Skin epidermis (tissue), 12 donors: Measurements from ENCODE around the gene ALPK3.
A peak's percentile ranks its signal among the peaks of the same experiment; 100 is the strongest.

Source experiments
- H3K27ac ChIP-seq, 21 experiments: fragments of 200-600 bp; sonication (generic) in 11 of 21; one replicate each; pipeline ENCODE4 v1.5.0; 2020; ENCODE audit warnings: mild to moderate bottlenecking in 3 of 21, inconsistent platforms in 2 of 21, moderate library complexity in 2 of 21
- H3K4me3 ChIP-seq, 7 experiments: fragments of 200-600 bp; sonication (generic) in 2 of 7; one replicate each; pipeline ENCODE4 v1.5.0; 2020; ENCODE audit warnings: inconsistent platforms in 2 of 7, mild to moderate bottlenecking in 2 of 7, moderate library complexity in 1 of 7

The ALPK3 gene

DNA sequence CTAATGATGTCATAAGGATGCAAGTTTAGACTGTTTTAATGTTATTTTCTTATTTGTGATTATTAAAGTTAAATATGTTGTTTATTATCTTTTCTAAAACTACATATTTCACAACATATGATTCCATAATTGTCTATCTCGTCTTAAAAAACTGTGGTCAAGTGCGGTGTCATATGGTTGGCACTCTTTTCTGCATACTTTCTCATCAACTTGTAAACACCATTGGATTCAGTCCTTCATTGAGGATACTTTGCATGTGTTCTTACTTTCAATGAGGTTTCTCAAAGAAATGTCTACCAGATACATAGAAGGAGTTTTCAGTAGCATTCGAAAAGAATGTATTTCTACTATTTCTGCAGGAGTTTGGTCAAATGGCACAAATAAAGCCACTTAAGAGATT, 22.0 kb upstream of the ALPK3 start:
- H3K27ac ChIP-seq, result no peak overlapping the region

DNA sequence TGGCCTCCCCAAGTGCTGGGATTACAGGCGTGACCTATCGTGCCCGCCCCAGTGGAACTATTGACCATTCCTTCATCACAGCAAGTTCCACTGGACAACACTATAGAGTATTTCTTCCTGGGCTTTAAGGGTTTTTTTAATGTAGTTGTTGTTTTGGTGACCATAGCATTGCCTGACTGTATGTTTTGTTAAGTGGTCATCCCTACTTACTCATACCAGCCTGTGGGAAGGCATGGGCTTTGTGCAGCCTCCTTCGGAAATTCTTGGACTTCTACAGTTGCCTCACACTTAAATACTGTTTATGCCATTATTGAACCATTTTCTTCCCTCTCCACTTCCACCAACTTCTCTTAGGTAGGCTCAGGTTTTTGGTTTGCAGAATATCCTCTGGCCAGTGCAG, 19.9 kb upstream of the ALPK3 start:
- H3K27ac ChIP-seq, result no peak overlapping the region

More for the DNA sequence above, 22.0 kb upstream of the ALPK3 start:
- H3K4me3 ChIP-seq, result no peak overlapping the region

DNA sequence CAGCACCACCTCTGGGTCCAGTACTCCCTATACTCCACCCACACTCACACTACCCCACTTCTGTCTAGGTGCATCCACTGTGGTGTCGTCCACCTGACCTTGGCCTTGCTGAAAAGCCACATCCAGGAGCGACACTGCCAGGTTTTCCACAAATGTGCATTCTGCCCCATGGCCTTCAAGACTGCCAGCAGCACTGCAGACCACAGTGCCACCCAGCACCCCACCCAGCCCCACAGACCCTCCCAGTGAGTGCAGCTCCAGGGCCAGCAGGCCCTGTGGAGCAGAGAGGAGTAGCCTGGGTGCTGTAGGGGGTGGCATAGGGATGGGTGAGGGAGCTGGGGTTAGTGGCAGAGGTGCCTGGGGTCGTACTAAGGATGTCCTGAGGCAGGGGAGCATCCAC, 19.4 kb upstream of the ALPK3 start:
- Histone ChIP-seq H3K4me3 (no peak overlapping the region), H3K27ac (no peak overlapping the region)

More for the DNA sequence above, 19.9 kb upstream of the ALPK3 start:
- no peak overlapping the region for H3K4me3 ChIP-seq

DNA sequence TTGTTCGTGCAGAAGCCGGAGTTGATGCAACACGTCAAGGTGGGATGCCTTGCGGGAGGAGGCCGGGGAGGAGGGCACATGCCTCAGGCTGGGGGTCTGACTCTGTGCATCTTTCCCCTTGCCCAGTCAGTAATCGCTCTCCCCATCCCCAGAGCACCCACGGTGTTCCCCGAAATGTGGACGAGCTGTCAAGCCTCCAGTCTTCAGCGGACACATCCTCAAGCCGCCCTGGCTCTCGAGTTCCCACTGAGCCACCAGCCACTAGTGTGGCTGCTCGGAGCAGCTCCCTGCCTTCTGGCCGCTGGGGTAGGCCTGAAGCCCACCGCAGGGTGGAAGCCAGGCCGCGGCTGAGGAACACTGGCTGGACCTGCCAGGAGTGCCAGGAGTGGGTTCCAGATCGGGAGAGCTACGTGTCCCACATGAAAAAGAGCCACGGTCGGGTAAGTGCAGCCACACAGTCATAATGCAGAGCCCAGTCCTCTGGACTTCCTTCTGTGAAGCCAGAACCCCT, 18.7 kb upstream of the ALPK3 start:
- no peak overlapping the region for H3K27ac ChIP-seq
- no peak overlapping the region for H3K4me3 ChIP-seq

DNA sequence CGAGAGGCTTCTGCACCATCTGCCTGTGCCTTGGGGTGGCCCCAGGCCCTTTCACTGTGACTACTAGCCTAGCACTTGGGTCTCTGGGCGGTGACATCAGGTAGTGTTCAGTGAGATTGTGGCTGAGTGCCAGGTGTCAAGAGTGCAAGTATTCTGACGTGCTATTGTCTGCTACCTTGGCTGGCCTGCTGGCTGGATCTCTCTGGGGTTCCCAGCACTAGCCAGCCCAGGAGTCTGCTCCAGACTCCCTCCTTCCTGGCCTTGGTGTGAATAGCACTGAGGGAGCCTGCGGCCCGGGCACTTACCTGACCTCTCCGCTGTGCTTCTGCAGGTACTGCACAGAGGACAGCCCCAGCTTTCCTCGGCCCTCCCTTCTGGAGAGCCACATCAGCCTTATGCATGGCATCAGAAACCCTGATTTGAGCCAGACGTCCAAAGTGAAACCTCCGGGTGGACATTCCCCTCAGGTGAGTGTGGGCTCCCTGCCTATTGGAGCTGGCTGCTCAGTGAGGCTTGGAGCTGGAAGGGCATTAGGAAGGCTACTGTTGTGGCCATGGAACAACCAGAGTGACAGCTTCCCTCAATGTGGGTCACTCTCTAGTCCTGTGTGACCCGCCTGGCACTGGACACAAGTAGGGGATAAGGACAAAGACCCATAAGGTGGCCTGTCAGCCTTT, 17.5 kb upstream of the ALPK3 start:
- no peak overlapping the region for H3K27ac ChIP-seq
- no peak overlapping the region for H3K4me3 ChIP-seq

DNA sequence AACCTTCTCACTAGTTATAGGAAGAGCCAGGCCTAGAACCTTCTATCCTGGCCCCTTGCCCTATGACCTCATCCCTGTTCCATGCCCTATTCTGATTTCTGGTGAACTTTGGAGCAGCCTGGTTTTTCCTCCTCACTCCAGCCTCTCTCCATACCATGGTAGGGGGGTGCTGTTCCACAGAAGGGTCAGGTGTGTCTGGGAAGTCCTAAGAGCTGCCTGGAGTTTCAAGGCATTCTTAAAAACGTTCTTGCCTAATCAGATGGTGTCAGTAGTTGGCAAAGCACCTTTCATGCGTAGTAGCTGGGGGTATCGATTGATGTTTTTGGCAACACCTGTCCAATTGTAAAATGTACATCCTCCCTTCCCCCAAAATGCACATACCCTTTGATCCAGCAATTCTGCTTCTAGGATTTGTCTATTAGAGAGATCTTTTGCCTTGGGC, 16.8 kb upstream of the ALPK3 start:
- H3K4me3 ChIP-seq, result no peak overlapping the region
- no peak overlapping the region for H3K27ac ChIP-seq

DNA sequence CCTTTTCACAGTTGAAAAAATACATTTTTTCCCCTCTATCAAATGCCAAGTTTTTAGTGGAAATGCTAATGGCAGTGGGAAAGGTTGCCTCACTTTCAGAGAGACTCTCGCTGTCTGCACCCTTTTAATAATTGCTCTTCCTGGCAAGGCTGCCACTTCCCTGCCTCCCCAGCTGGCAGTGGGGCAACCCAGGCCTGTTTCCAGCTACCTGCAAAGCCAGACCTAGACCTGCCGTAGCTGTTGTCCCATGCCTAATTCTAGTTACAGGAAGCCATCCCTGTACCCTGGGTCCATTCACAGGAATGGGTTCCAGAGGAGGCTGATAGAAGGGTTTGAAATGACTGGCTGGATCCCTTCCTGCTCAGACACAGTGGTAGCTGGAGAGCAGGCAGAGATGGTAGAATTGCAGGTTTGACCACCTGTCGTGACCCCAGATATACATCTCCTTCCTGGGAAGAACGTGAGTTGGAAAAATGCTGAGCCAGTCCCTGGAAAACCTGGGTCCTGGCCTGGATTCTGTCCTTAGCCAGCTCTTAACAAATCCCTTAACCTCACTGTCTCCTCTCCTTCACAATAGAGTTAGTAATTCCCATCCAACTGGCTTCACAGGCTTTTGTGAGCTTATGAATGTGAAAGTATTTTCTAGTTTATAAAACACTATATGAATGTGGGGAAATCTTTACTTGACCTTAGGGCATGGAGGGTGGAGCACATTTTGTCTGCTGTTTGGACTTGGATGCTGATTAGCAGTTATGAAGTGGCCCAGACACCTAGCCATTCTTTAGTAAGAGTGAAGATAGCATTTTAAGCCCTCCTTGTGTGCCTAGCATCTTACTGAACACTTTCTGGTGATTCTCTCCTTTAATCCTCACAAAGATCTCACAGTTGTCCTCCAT, 12.9 kb upstream of the ALPK3 start:
- Histone ChIP-seq H3K4me3 (no peak overlapping the region), H3K27ac (peak overlapping the region in 9 of 21 experiments; percentile 6 to 73 (median 47))

DNA sequence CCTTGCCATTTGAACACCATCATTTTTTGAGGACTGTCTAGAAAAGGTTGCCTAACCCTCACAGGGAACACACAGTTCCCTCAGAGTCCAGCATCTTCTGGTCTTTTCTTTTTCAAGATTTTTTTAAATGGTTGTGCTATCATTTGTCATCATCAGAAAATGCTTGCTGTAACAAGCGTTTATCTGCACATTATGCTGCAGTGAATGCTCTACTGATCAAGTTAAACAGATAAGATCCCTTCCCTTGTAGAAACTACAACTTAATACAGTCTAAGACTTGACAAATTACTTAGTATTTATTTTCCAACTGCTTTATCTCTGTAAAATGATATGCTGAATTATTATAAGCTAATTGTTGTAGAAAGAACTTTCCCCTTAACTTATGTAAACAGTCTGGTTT, 11.9 kb upstream of the ALPK3 start:
- Histone ChIP-seq H3K27ac (peak overlapping the region in 1 of 21 experiments; percentile 11), H3K4me3 (no peak overlapping the region)

DNA sequence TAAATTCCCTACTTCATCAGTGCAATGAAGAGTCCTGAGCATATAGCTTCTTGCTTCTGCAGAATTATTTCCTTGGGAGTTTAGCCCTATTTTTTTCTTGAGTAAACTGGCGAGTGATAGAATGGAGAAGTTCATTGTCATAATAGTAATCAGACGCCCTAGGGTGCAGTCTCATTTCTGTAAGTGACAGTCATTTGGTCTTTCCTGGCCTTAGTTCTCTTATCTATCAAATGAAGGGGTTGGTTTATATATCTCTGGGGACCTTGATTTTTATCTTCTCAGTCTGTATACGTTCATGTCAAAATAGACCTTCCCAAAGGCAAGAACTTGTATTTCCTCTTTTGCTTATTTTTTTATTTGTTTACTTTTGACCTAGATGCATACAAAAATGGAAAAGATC, 9.9 kb upstream of the ALPK3 start:
- H3K4me3 ChIP-seq, result no peak overlapping the region
- no peak overlapping the region for H3K27ac ChIP-seq

DNA sequence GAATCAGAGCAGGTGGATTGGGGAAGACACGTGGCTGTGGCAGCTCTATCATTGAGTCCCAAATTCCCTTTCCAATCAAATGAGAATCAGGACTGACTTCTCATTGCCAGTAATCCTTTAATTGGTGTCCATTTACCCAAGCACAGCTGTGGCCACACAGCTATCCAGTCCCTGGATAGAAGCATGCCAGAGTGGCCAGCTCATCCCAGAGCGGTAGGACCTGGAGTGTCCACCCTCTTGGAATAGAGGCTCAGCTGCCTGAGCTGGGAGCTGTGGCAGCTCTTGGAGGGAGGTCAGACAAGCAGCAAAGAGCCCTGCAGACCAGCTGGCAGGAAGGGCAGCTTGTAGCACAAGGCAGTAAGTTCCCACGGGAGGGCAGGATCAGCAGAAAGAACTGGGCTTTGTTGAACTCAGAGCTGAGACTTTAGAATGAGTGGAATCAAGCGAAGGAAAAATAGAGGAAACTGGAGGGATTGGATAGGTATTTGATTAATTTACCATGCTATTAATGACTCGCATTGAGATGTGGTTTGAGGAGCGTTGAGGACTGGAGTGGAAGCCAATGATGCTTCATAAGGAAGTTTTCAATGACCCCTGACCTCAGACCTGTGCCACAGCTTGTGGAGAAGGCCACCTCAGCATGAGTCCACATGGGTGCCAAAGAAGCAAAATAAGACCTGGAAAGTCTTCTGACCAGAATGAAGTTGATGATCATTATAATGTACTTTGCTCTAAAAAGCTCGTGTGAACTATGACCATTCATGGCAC, 6.9 kb upstream of the ALPK3 start:
- H3K27ac ChIP-seq, result no peak overlapping the region
- H3K4me3 ChIP-seq, result no peak overlapping the region

DNA sequence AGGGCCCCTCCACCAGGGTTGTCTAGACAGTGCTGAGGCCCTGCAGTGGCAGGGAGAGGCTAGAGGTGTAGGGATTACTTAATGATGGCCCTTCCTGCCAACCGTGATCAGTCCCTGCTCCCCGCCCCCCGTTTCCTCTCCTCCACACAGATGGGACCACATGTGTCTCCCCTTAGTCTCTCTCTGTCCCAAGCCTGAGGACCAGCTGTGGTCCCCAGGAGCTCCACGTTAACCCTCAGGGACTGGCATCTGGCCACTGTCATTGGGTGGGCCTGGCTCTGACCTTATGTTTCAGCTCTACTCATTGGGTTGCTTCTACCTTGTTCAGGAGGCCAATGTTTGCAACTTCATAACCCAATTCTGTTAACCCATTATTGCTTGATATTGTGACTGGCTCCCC, 6.0 kb upstream of the ALPK3 start:
- H3K27ac ChIP-seq, result no peak overlapping the region
- H3K4me3 ChIP-seq, result no peak overlapping the region

DNA sequence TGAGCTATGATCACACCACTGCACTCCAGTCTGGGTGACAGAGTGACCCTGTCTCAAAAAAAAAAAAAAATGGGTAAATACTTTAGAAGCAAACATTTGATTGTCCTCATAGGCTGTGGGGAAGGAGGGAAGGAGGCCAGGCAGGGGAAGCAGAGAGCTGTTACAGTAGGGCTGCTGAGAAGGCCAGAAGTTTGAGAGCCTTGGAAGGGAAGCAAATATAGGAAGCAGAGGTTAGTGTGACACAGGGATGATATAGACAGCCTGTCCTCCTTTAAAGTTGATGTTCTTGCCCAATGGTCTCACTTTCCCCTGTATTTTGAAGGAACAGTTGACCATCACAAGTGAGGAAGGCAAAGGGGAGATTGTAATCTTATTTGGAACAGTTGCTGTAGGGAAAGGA, 5.3 kb upstream of the ALPK3 start:
- Histone ChIP-seq H3K4me3 (no peak overlapping the region), H3K27ac (no peak overlapping the region)

DNA sequence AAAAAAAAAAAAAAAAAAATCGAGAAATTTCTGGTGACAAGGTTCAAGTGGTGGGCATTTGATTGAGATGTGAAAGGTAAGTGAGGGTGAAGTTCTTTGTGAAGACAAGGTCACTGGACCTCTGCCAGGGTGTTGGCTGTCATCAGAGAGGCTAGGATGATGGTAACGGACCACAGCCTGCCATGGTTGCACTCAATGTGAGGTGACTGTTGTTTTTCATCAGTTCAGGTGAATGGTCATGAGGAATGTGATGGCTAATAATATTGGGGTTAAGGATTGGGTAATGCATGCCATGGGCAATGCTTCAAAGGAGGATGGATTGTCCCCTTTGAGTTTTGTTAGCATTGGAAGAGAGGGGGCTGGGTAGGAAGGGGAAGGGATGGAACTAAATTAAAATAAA, 4.3 kb upstream of the ALPK3 start:
- Histone ChIP-seq H3K4me3 (no peak overlapping the region), H3K27ac (no peak overlapping the region)

DNA sequence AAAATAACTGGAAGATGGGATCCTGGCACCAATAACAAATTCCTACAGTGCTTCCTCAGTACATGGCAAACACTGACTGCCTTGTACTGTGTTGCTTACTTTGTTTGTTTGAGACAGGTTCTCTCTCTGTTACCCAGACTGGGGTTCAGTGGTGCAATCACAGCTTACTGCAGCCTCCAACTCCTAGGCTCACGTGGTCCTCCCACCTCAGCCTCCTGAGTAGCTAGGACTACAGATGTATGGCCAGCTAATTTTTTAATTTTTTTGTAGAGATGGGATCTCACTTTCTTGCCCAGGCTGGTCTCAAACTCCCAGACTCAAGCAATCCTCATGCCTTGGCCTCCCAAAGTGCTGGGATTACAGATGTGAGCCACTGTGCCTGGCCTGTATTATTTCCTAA, 3.7 kb upstream of the ALPK3 start:
- Histone ChIP-seq H3K4me3 (no peak overlapping the region), H3K27ac (no peak overlapping the region)

DNA sequence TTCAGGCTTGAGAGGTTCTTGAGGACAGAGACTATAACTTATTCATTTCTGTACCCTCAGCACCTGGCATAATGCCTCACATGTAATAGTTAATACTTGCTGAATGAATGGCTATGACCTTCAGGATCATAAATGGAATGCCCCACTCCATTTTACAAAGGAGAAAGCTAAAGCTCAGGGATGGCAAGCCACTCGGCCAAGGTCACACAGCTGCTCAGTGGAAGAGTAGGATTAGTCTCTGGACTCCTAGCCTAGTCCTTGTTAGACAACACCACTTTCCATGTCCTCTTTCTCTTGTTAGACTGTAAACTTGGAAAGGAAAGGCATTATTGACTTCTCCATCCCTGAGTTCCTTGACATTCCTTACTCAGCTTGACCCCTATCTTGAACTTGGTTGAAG, 3.2 kb upstream of the ALPK3 start:
- Histone ChIP-seq H3K4me3 (no peak overlapping the region), H3K27ac (no peak overlapping the region)

DNA sequence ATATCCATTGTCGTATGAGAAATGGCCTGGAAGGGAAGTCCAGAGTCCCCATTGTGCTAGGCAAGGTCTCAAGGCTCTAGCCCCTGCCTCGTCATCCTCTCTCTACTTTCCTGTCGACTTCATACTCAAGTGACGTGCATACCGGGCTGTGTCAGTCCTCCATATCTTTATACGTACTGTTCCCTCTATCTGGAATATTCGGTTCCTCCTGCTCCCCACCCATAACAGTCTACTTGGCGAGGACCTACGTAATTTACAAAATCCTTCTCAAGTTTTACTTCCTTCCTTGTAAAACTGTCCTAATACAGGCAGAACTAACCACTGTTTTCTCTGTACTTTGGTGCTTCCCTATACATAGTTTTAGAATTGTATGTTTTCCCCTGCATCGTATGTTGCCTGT, 2.2 kb upstream of the ALPK3 start:
- H3K27ac ChIP-seq, result no peak overlapping the region

DNA sequence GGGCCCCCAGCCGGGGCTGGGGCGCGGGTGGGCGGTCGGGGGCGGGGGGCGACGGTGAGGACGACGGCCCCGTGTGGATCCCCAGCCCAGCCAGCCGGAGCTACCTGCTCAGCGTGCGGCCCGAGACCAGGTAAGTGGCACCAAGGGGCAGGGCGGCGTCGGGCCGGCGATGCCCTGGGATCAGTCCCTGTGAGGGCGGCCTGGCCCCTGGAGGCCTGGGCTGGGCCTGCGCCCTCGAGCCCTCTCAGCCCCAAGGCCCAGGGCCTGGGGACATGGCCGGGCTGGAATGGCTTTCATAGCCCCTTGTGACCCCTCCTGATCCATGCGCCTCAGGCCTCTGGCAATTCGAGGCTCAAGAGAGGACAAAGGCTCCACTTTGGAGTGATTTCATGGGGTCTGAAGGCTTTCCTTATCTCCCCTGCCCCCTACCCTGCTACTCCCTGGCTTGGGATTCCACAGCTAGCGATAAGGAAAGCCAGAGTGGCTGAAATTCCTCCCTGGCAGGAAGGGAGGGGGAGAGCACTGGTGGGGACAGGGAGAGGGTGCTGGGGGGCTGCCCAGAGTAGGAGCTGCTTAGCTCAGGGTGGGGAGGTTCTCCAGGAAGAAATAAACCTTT, 418 bp downstream of the ALPK3 start:
- H3K4me3 ChIP-seq, result peak overlapping the region in 1 of 7 experiments; percentile 9
- peak overlapping the region in 9 of 21 experiments; percentile 21 to 72 (median 44) for H3K27ac ChIP-seq

More for the DNA sequence above, 2.2 kb upstream of the ALPK3 start:
- H3K4me3 ChIP-seq, result no peak overlapping the region

DNA sequence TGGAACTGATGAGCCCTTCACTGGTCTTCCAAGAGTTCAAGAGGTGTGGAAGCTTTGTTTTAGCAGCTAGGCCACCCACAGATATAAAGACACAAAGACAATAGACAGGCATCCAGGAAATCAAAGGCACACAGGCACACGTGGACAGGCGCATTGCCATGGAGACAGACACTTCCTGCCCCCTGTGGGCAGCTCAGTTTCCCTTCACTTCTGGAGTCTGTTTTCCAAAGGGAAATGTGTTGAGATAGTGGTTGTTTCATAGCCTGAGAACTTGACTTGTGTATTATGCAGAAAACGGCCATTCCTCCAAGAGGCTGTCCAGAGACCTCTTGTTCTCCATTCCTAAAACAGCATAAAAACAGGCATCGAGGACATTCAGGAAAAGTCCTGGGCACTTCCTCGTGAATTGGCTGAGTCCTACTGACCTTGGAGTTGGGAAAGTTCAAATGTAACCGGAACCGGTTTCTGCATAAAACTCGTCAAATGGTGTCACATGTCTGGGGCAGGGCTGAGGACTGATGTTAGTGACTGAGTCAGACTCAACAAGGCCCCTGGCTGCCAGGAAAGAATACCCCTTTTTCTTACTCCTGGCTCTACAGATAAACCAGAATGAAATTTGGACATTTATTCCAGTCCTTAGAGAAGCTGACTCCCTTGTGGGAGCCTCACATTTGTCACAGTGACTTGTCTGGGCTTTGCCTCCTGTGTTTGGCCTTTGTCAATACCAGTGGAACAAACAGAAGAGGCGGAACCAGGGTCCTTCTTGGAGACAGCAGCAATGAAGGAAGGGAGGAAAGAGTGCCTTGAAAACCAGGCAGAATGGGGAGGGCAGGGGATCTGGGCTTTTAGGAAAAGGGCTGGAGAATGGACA, 1.3 kb downstream of the ALPK3 start:
- Histone ChIP-seq H3K27ac (peak overlapping the region in 8 of 21 experiments; percentile 1 to 57 (median 30)), H3K4me3 (no peak overlapping the region)

DNA sequence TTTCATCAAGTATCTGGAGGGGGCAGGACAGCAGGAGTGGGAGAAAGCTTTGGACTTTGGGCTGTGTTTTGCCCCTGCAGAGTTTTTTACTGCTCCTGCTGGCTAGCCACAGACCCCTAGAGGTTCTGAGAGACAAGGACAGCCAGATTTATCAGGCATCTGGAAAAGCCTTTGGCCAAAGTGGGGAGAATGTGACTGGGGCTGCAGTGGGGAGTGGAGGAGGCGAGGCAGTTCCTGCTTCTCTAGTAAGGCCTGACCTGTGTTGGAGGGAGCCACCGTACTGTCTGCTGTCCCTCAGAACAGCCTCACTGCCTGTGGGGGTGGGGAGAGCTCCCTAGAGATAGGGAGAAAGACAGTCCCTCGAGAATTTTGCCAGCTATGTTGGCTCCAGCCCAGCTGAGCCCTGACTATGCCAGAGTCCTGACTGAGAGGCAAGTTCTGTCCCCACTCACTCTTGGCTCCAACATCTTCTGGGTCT, 2.2 kb downstream of the ALPK3 start:
- no peak overlapping the region for H3K4me3 ChIP-seq
- peak overlapping the region in 6 of 21 experiments; percentile 1 to 57 (median 36) for H3K27ac ChIP-seq
